Measurements from ENCODE around the gene MATN3.

The MATN3 gene

DNA sequence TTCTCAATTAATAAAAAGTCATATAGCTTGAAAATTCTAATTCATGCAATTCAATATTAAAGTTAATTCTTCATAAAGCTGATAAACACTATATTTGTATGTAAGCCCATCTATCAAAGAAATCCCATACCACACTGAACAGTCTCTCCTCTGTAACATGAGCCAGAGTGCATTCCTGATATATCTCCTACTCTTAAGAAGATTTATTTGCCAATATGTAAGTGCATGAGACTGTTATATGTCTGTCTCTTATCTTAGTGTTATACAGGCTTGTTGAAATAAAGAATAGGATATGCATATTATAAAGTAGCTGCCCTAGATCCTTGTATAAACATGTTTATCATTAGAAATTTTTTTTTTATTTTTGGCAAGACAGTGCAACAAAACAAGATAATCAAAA, 70.3 kb downstream of the MATN3 start:
- no peak for DNase-seq (ENCODE audit: low read depth in 2 of 2, low spot score in 1 of 2)

All from stimulated activated CD8-positive, alpha-beta memory T cell treated with anti-CD3 and anti-CD28 coated beads, Interleukin-4, amount 100 ng/mL, for 1 hour (primary cell).